ENCODE results near the gene GAREM1.

Gene GAREM1

DNA sequence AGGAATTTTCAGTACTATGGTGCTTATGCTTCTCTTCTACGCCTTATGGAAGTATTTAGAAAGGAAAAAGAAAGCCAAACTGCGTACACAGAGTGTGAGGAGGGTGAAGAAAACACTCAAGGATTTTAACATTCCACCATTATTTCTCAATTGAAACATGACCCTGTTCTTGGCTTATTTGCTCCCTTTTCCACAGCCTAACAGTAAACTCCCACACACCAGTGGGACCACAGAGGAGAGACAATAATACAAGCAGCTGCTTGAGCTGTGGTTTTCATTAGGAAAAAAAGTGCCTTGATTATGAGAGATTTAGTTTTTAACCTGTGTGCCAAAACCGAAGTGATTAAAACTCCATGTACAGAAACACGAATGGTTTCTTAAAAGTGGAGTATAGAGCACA lies 146.5 kb downstream of the GAREM1 start:
- H3K4me3 ChIP-seq (ENCODE audit: control insufficient read depth, low read depth, low read length), result no peak overlapping the region
- peak; percentile 76 for DNase-seq (ENCODE audit: low read depth)
- TF ChIP-seq, protein P1, sequence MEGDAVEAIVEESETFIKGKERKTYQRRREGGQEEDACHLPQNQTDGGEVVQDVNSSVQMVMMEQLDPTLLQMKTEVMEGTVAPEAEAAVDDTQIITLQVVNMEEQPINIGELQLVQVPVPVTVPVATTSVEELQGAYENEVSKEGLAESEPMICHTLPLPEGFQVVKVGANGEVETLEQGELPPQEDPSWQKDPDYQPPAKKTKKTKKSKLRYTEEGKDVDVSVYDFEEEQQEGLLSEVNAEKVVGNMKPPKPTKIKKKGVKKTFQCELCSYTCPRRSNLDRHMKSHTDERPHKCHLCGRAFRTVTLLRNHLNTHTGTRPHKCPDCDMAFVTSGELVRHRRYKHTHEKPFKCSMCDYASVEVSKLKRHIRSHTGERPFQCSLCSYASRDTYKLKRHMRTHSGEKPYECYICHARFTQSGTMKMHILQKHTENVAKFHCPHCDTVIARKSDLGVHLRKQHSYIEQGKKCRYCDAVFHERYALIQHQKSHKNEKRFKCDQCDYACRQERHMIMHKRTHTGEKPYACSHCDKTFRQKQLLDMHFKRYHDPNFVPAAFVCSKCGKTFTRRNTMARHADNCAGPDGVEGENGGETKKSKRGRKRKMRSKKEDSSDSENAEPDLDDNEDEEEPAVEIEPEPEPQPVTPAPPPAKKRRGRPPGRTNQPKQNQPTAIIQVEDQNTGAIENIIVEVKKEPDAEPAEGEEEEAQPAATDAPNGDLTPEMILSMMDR (conservative IDR thresholded peaks at IDR 0.05; ENCODE audit: control insufficient read depth, insufficient read depth, low read depth, low read length), result no peak

DNA sequence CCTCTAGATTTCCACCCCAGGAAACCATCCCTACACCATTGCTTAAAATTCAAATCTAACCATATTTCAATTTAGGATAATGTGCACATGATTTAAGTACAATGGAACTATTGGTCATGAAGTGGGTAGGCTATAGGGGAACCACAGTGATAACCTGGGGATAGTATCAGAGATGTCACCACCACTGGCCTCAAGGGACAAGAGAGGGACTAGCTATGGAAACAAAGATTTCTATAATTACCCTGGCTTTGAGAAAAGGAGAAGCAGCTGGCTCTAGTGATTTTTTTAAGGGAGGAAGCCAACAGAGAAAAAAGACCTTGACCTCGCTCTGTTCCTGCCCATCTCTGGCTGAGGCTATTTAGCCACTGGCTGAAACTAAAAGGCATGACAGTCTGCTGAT lies 148.9 kb downstream of the GAREM1 start:
- no peak for DNase-seq (ENCODE audit: low read depth)
- TF ChIP-seq, protein P1 (conservative IDR thresholded peaks at IDR 0.05; ENCODE audit: control insufficient read depth, insufficient read depth, low read depth, low read length), result no peak
- H3K4me3 ChIP-seq (ENCODE audit: control insufficient read depth, low read depth, low read length), result no peak overlapping the region

DNA sequence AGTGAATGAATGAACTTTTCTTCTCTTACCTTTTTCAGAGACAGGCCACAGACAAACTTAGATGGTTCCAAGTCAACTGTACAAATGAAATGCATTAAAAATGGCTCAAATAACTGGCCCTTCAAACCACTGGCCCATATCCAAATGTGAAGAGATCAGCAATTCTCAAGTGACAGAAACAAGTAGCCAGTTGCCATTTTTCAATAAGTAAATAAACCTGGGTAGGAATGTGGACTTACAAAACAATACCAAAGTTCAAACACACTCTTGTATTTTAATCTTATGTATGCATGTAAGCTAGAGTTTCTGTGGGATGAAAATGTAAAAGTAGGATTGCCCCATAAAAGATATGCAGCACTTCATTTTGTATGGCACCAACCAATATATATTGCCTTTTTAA lies 151.6 kb downstream of the GAREM1 start:
- H3K4me3 ChIP-seq (ENCODE audit: control insufficient read depth, low read depth, low read length), result no peak overlapping the region
- TF ChIP-seq, protein P1 (conservative IDR thresholded peaks at IDR 0.05; ENCODE audit: control insufficient read depth, insufficient read depth, low read depth, low read length), result no peak
- DNase-seq (ENCODE audit: low read depth), result no peak

DNA sequence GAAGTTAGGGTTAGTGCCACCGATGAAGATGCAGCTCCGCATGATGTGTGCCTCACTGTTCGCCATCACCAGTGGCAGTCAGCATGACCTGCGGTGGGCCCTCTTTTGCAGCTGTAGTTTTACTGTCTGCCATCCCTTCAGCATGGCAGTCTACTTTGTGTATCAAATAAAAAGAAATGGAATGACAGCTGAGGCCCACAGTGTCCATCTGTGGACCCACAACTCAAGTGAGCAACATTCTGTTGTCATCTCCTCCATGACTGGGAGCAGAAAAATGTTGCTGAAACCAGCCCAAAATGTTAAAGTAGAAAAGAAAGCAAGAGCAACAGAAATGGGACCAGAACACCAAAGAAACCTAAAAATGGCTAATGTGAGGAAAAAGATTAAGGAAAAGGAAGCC lies 152.1 kb downstream of the GAREM1 start:
- peak; percentile 22 for DNase-seq (ENCODE audit: low read depth)
- TF ChIP-seq, protein P1 (conservative IDR thresholded peaks at IDR 0.05; ENCODE audit: control insufficient read depth, insufficient read depth, low read depth, low read length), result no peak
- H3K4me3 ChIP-seq (ENCODE audit: control insufficient read depth, low read depth, low read length), result no peak overlapping the region

DNA sequence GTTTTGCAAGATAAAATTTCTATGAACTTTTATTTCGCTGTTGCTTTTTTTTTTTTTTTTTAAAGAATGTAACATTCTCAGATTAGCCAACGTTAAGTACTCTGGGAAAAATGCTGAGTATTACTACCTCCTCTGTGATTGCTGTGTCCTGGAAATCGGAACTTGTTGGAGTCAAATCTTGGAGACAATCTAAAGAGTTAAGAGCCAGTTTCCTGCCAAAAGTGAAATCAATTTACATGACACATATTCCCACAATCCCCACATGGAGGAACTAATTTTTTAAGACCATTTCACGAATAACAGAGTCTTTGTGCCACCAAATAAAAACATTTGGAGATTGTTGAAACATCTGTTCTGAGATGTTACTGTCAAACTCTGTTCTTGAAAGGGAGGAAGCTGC lies 153.0 kb downstream of the GAREM1 start:
- peak; percentile 74 for DNase-seq (ENCODE audit: low read depth)
- no peak overlapping the region for H3K4me3 ChIP-seq (ENCODE audit: control insufficient read depth, low read depth, low read length)
- TF ChIP-seq, protein P1 (conservative IDR thresholded peaks at IDR 0.05; ENCODE audit: control insufficient read depth, insufficient read depth, low read depth, low read length), result no peak

DNA sequence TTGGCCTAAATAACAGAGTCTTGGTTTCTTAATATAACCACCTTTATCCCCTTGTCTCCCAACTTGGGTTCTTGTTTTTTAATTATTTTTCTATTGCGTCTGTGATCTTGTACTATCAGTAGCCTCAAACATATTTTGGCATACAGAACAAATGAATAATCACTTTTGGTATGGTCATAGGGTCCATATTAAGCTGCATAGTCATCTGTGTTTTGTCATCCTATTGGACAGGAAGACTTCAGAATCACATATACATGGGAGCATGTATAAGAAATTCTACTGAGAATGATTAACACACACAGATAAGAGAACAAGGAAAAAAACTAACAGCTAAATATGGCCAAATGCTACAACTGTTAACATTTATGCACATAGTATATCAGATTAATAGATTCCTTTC lies 154.8 kb downstream of the GAREM1 start:
- peak; percentile 66 for DNase-seq (ENCODE audit: low read depth)
- H3K4me3 ChIP-seq (ENCODE audit: control insufficient read depth, low read depth, low read length), result no peak overlapping the region
- TF ChIP-seq, protein P1 (conservative IDR thresholded peaks at IDR 0.05; ENCODE audit: control insufficient read depth, insufficient read depth, low read depth, low read length), result no peak

DNA sequence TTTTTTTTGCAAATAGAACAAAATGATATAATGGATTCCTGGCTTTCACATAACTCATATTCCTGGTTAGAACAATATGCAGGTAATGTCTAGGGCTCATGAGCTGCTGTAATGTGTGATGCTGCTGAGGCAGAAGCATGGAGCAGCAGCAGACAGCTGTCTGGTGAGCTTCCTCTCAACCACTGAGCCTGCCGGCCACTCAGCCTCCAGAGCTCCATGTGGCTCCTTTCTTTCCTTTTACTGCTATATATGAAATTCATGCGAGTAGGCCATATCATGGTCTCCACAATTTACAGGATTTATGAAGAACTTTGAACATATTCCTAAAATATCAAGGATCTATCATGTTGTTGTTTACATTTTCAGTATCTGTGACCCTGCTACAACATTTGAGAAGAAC lies 159.9 kb downstream of the GAREM1 start:
- no peak overlapping the region for H3K4me3 ChIP-seq (ENCODE audit: control insufficient read depth, low read depth, low read length)
- DNase-seq (ENCODE audit: low read depth), result no peak
- TF ChIP-seq, protein P1 (conservative IDR thresholded peaks at IDR 0.05; ENCODE audit: control insufficient read depth, insufficient read depth, low read depth, low read length), result no peak

Data from fibroblast of mammary gland (primary cell).